Adipocyte (in vitro differentiated cells): ENCODE results near the gene DPEP3.
"Not testable (repeated sequence)": the region's sequence is repeated elsewhere in the genome, so short reads cannot be mapped to it uniquely, and the experiment has no call there.

ENCODE experiments used
- DNase-seq: peaks from one replicate; pipeline ENCODE4 v3.0.0-alpha.2; 2015; ENCODE audit warnings: low read depth
- H3K27me3 ChIP-seq: replicated peaks from 2 replicates; pipeline ENCODE4 v1.7.0; 2013; ENCODE audit warnings: mild to moderate bottlenecking, low read length, moderate library complexity; ENCODE audit not compliant: control insufficient read depth, insufficient read depth
- H3K36me3 ChIP-seq: 2 replicates; pipeline ENCODE4 v1.7.0; 2013; ENCODE audit warnings: low read length, mild to moderate bottlenecking, moderate library complexity; ENCODE audit not compliant: control insufficient read depth, insufficient read depth, severe bottlenecking
- H3K4me1 ChIP-seq: 2 replicates; pipeline ENCODE4 v1.7.0; 2013; ENCODE audit warnings: mild to moderate bottlenecking, low read length, moderate library complexity; ENCODE audit not compliant: control insufficient read depth, insufficient read depth
- H3K4me3 ChIP-seq: 2 replicates; pipeline ENCODE4 v1.7.0; 2013; ENCODE audit warnings: mild to moderate bottlenecking, low read length, moderate library complexity
- H3K9ac ChIP-seq: 2 replicates; pipeline ENCODE4 v1.7.0; 2013; ENCODE audit warnings: mild to moderate bottlenecking, low read length, moderate library complexity
- H3K9me3 ChIP-seq: 2 replicates; pipeline ENCODE4 v1.7.0; 2013; ENCODE audit warnings: mild to moderate bottlenecking, low read length, moderate library complexity; ENCODE audit not compliant: control insufficient read depth

The DPEP3 gene

DNA sequence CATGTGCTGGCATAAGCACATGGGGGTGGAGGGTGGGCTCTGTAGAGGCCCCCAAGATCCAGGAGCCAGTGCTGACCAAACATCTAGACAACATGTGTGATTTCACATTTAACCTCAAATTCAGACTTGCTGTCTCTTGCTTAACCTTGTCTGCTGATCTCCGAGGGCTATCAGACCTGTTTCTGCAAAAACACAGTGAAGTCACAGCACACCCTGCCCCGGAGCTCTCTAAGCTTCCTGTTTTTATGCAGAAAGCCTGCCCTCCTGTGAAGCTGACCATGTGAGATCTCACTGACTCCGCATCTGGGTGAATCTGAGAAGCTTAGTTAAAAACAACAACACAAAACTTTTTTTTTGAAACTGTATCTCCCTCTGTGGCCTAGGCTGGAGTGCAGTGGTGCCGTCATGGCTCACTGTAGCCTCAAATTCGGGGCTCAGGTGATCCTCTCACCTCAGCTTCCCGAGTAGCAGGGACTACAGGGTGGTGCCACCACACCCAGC lies 25.5 kb upstream of the DPEP3 start:
- no peaks in the 10 kb centered on the region for H3K36me3 ChIP-seq
- peak; percentile 8 for DNase-seq
- H3K27me3 ChIP-seq, result peaks cover 11% of the 10 kb centered on the region
- no peak overlapping the region for H3K9ac ChIP-seq
- H3K4me3 ChIP-seq, result no peak overlapping the region
- peaks cover 6% of the 10 kb centered on the region for H3K4me1 ChIP-seq
- H3K9me3 ChIP-seq, result no peaks in the 10 kb centered on the region

DNA sequence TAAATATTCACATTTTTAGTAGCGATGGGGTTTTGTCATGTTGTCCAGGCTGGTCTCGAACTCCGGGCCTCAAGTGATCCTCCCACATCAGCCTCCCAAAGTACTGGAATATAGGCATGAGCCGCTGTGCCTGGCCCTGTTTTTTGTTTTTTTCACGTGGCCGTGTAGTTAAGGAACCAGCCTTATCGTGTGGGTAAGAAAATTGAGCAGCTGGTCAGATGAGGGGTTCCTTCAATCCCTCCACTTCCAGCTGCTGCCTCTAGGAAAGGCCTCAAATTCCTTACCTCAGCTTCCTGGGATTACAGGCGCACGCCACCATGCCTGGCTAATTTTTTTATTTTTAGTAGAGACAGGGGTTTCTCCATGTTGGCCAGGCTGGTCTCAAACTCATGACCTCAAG lies 24.9 kb upstream of the DPEP3 start:
- H3K36me3 ChIP-seq, result no peaks in the 10 kb centered on the region
- peaks cover 6% of the 10 kb centered on the region for H3K4me1 ChIP-seq

DNA sequence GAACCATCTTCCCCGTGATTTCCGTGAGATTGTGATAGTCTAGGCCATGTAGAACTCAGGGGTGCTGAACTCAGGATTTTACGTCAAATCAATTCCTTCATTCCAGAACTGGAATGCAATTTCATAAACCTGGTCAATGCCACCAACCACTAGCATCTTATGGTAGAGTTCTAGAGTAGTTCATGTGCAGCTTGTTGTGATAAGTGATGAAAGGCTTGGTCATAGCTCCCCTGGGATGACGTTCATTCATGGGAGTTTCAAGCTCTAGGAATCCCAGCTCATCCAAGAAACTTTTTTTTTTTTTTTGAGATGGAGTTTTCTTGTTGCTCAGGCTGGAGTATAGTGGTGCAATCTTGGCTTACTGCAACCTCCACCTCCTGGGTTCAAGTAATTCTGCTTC lies 22.7 kb upstream of the DPEP3 start:
- Histone ChIP-seq H3K4me3 (no peak overlapping the region), H3K27me3 (no peaks in the 10 kb centered on the region), H3K36me3 (no peaks in the 10 kb centered on the region), H3K9ac (no peak overlapping the region), H3K9me3 (no peaks in the 10 kb centered on the region), H3K4me1 (peaks cover 6% of the 10 kb centered on the region)
- no peak for DNase-seq

More for the DNA sequence above, 24.9 kb upstream of the DPEP3 start:
- Histone ChIP-seq H3K4me3 (no peak overlapping the region), H3K9ac (no peak overlapping the region), H3K27me3 (peaks cover 6% of the 10 kb centered on the region), H3K9me3 (no peaks in the 10 kb centered on the region)
- no peak for DNase-seq

DNA sequence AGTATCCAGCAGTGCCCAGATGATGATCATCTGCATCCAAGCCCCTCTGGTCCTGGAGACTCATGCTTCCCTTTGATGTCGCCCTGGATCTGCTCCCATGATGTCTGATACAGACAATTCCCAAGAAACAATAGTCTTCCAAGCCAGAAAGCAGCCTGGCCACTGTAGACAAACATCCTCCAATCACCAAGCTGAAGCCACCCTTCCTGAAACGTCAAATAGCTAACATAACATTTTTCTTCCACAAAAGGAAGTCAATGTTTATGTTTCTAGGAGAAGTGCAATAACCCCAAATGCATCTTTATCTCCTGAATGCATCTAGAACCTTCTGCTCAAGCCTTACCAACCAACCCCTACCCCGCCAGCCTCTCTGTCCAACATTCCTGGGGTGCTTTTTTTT lies 20.2 kb upstream of the DPEP3 start:
- no peaks in the 10 kb centered on the region for H3K4me1 ChIP-seq
- no peak overlapping the region for H3K4me3 ChIP-seq
- H3K9ac ChIP-seq, result no peak overlapping the region
- no peaks in the 10 kb centered on the region for H3K36me3 ChIP-seq
- no peaks in the 10 kb centered on the region for H3K9me3 ChIP-seq
- DNase-seq, result no peak
- no peaks in the 10 kb centered on the region for H3K27me3 ChIP-seq

DNA sequence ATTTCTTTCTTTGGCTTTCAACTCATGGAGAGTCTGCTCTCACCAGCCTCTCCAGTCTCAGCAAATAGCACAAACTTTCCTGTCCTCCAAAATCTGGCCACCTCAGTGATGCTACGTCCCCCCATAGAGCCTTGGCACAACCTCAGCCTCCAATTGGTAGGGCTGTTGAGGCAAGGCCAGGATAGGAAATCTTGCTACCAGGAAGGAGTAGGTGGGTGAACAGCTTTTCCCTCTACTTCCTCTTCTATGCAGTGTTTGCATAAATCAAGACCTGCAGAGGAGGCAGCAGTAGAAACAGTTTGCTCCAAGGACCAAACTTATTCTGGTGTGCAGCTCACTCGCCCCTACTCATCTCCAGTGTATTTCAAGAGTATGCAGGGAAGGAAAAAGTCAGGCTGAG lies 19.7 kb upstream of the DPEP3 start:
- Histone ChIP-seq H3K9ac (no peak overlapping the region), H3K4me1 (no peaks in the 10 kb centered on the region), H3K27me3 (no peaks in the 10 kb centered on the region), H3K9me3 (no peaks in the 10 kb centered on the region), H3K4me3 (no peak overlapping the region), H3K36me3 (no peaks in the 10 kb centered on the region)
- no peak for DNase-seq

DNA sequence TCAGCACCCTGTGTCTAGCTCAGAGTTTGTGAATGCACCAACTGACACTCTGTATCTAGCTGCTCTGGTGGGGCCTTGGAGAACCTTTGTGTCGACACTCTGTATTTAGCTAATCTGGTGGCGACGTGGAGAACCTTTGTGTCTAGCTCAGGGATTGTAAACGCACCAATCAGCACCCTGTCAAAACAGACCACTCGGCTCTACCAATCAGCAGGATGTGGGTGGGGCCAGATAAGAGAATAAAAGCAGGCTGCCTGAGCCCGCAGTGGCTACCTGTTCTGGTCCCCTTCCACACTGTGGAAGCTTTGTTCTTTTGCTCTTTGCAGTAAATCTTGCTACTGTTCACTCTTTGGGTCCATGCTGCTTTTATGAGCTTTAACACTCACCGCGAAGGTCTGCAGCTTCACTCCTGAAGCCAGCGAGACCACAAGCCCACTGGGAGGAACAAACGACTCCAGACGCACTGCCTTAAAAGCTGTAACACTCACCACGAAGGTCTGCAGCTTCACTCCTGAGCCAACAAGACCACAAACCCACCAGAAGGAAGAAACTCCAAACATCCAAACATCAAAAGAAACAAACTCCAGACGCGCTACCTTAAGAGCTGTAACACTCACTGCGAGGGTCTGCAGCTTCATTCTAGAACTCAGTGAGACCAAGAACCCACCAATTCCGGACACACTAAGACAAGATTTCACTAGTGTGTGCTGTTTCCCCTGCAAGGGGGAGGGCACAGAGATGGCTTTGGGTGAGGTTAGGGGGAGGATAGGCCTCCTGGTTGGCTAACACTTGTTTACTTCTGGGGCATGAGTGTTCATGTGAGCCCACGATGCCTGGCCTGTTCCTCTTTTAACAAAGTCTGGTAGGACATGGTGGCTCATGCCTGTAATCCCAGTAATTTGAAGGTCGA lies 18.7 kb upstream of the DPEP3 start, which contains the start of gene DPEP2:
Gene DPEP2, minus strand, starts transcription at position 706 of the 910 bp plus-strand sequence. CDS start 6,272 bp downstream, outside the sequence.
- not testable (repeated sequence) for H3K4me3 ChIP-seq, DNase-seq, H3K4me1 ChIP-seq, H3K9ac ChIP-seq, H3K9me3 ChIP-seq, H3K27me3 ChIP-seq, H3K36me3 ChIP-seq

DNA sequence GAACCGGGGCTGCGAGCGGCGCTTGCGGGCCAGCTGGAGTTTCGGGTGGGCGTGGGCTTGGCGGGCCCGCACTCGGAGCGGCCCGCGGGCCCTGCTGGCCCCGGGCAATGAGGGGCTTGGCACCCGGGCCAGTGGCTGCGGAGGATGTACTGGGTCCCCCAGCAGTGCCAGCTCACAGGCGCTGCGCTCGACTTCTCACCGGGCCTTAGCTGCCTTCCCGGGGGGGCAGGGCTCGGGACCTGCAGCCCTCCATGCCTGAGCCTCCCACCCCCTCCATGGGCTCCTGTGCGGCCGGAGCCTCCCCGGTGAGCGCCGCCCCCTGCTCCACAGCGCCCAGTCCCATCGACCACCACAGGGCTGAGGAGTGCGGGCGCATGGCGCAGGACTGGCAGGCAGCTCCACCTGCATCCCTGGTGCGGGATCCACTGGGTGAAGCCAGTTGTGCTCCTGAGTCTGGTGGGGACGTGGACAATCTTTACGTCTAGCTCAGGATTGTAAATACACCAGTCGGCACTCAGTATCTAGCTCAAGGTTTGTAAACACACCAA lies 18.0 kb upstream of the DPEP3 start:
- H3K9me3 ChIP-seq, H3K4me1 ChIP-seq, DNase-seq, H3K9ac ChIP-seq, H3K36me3 ChIP-seq, H3K4me3 ChIP-seq, H3K27me3 ChIP-seq: not testable (repeated sequence)

DNA sequence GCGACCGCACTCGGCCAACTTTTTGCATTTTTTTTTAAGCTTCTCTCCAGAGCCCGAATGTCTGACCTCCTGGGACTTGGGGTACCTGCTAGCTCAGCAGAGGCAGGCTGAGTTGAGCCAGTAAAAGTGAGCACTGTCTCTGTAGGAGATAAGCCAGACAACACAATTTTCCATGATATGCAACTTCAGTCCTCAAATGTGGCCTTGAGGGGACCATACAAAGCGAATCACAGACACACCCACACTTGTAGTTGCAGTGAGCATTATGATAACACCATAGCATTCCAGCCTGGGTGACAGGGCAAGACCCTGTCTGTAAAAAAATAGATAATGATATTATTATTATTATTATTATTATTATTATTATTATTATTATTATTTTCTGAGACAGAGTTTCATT lies 16.4 kb upstream of the DPEP3 start:
- Histone ChIP-seq H3K4me1 (peaks cover 4% of the 10 kb centered on the region), H3K36me3 (no peaks in the 10 kb centered on the region), H3K9ac (no peak overlapping the region), H3K4me3 (no peak overlapping the region), H3K9me3 (no peaks in the 10 kb centered on the region), H3K27me3 (peaks cover 10% of the 10 kb centered on the region)
- DNase-seq, result no peak

DNA sequence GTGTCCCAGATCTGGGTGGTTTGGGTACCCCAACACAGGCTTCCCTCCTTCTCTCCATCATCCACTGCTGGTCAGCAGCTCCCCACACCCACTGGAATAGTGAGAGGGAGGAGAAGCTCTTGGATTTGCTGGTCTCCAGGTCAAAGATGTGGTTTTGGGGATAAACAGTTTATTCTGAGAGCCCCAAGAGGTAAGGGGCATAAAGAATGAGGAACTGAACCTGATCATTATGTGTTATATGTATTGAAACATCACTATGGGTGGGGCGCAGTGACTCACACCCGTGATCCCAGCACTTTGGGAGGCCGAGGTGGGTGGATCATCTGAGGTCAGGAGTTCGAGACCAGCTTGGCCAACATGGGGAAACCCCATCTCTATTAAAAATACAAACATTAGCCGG lies 15.1 kb upstream of the DPEP3 start:
- H3K9me3 ChIP-seq, result no peaks in the 10 kb centered on the region
- DNase-seq, result no peak
- peaks cover 4% of the 10 kb centered on the region for H3K4me1 ChIP-seq
- H3K9ac ChIP-seq, result no peak overlapping the region
- H3K27me3 ChIP-seq, result peaks cover 10% of the 10 kb centered on the region
- no peaks in the 10 kb centered on the region for H3K36me3 ChIP-seq
- H3K4me3 ChIP-seq, result no peak overlapping the region

DNA sequence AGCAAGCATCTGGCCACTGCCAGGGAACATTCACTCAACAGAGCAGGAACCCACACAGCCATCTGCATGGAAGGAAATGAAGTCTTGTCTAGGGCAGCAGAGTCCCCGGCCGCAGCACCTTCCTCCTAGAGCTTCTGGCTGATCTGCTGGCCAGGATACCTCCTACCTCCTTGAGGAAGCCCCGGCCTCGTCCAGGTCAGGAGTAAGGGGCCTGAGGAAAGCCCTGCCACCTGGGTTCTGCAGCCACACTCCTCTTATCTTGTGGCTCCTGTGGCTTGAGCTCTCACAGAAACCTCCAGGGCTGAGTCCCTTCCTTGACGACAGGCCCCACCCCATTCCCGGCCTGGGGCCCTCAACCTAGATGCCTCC lies 13.7 kb upstream of the DPEP3 start:
- H3K9me3 ChIP-seq, H3K4me1 ChIP-seq, H3K27me3 ChIP-seq, H3K9ac ChIP-seq, H3K4me3 ChIP-seq, H3K36me3 ChIP-seq, DNase-seq: not testable (repeated sequence)

DNA sequence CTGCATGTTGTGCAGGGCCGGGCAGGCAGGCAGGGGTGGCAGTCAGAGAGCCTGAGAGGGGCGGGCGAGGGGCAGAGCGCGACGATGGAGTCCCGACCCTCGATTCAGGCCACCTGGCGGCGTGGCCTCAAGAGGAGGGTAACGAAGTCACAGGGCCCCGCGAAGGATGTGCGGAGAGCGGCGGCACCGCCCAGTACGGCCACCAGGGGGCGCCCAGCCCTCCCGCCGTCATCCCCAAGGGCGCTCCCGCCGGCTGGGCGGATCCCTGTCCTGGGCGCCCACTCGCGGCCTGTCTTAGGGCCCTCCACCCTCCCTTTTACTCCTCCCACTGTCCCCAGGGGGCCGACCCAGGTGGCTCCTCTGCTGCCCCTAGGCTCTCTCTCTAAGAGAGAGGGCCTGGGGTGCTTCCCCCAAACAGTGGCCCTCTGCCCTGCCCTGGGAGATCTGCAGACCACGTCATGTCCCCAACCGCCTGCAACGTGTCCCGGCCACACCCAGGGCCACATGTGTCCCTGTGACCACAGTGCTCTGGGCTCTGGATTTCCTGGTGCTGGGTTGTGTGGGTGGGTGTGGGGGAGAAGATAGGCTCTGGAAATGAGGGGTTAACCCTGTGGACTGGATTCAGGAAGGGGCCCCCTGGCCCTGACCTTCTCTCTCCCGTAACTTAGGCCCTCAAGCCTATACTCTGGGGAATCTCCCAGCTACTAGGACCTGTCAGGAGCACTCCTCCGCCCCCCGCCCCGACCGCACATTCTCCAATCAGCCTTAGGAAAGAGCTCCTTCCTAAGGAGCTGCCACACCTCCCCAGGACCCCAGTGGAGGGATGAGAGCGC lies 13.1 kb upstream of the DPEP3 start:
- no peaks in the 10 kb centered on the region for H3K36me3 ChIP-seq
- peak overlapping the region; percentile 67 for H3K4me3 ChIP-seq

More for the DNA sequence above, 13.1 kb upstream of the DPEP3 start:
- peak; percentile 86 for DNase-seq
- Histone ChIP-seq H3K27me3 (peaks cover 10% of the 10 kb centered on the region), H3K4me1 (peaks cover 4% of the 10 kb centered on the region), H3K9me3 (no peaks in the 10 kb centered on the region), H3K9ac (peak overlapping the region; percentile 72)
